ENCODE results near the gene IPO13.

The IPO13 gene

GRCh38 chr1:43946236-43947060 is at the start of gene IPO13:
IPO13 (plus strand) TSS chr1:43946950; CDS start chr1:43947601, 651 bp downstream.
- peak; percentile 97 for DNase-seq

DNA sequence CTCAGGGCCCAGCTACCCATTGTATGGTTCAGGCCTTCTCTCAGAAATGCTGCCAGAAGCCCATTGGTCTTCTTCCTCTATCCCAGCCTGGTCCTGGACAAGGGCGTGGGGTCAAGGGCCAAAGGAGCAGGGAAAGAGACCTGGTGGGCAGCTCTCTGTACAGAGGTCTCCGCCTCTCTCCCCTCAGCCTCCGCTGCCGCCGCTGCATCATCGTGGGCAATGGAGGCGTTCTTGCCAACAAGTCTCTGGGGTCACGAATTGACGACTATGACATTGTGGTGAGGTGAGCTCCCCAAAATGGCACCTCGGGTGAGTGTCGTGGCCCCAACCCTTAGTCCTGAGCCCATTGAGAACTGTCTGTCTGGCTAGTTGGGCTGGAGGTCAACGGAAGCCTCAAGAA is 47.8 kb upstream of the IPO13 start:
- no peak for DNase-seq

DNA sequence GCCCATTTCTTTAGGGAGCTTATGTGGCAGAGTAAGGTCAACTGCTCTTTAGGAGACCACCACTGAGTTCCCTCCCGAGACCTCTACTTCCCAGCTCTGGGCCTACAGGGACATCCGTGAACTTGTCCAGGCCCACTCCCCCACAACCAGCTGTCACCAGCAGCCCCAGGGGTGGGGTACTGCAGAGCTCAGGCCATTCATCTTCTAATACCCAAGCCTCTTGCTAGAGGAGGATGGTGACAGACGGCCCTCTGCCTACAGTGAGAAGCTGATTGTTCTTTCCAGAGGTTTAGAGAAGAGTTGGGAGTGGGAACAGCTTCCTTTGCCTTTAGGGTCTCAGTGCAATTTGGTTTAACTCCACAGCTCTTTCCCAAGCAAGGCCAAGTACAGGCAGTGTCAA is 46.4 kb upstream of the IPO13 start:
- no peak for DNase-seq

- no peak for DNase-seq
Measured at GRCh38 chr1:43901196-43901961, 45.4 kb upstream of the IPO13 start.

GRCh38 chr1:43902058-43902831 is 44.5 kb upstream of the IPO13 start:
- DNase-seq: no peak

DNA sequence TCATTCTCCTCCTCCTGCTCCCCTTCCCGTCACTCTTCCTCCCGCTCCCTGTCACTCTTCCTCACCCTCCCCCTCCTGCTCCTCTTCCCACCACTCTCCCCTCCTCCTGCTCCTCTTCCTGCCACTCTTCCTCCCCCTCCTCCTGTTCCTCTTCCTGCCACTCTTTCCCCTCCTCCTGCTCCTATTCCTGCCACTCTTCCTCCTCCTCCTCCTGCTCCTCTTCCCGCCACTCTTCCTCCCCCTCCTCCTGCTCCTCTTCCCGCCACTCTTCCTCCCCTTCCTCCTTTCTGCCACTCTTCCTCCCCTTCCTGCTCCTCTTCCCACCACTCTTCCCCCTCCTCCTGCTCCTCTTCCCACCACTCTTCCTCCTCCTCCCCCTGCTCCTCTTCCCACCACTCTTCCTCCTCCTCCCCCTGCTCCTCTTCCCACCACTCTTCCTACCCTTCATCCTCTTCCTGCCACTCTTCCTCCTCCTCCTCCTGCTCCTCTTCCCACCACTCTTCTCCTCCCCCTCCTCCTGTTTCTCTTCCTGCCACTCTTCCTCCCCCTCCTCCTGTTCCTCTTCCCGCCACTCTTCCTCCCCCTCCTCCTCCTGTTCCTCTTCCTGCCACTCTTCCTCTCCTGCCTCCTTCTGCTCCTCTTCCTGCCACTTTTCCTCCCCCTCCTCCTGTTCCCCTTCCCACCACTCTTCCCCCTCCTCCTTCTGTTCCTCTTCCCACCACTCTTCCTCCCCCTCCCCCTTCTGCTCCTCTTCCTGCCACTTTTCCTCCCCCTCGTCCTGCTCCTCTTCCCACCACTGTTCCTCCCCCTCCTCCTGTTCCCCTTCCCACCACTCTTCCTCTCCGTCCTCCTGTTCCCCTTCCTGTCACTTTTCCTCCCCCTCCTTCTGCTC is 41.8 kb upstream of the IPO13 start:
- no peak for DNase-seq

GRCh38 chr1:43908226-43908625 is 38.5 kb upstream of the IPO13 start:
- DNase-seq: no peak

DNA sequence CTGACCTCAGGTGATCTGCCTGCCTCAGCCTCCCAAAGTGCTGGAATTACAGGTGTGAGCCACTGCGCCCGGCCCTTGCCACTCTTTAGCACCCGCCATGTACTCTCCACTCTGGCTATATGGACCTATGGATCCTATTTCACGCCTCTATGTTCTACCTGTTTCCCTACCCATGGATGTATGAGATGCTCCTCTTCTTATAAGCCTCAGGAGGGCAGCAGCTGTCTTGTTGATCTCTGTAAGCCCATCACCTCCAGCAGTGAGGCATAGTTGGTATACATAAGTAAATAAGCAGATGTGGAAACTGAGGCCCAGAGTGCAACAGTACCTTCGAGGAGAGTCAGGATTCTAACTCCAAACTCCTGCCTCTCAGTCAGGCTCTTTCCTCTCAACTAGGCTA is 37.9 kb upstream of the IPO13 start:
- no peak for DNase-seq

DNA sequence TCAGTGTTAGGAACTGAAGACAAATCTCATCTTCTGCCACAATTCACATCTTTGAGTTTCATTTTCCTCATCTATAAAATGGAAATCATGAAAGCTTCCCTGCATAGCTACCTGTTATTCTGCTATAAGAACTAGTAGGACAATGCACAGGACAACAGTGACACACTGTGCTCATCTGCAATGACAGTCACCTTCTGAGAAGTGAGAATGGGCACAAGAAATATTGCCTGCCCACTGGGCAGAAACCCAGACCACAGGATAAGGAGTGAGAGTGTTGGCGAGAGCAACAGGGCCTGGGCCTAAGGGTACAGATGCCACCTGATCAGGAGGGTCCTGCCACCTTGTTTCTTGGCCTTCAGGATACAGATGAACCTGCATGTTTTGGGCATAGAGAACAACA is 36.4 kb upstream of the IPO13 start:
- no peak for DNase-seq

DNA sequence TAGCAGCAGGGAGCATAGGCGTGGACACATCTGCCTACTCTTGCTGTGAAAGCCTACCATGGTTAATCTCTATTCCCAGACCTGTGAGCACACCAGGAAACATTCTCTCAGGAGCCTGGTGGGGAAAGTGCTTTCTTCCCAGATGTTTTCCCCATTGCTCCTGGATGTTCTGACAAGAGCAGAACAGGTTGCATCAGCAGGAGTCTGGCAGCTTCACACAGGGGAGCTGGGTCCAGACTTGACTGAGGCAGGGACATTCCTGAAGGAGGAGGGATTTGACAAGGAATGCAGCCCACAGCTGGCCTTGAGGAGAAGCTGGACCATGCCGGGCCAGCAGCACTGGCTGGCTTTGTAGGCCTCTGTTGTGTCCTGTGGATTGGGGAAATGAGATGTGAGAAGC is 34.1 kb upstream of the IPO13 start:
- no peak for DNase-seq

DNA sequence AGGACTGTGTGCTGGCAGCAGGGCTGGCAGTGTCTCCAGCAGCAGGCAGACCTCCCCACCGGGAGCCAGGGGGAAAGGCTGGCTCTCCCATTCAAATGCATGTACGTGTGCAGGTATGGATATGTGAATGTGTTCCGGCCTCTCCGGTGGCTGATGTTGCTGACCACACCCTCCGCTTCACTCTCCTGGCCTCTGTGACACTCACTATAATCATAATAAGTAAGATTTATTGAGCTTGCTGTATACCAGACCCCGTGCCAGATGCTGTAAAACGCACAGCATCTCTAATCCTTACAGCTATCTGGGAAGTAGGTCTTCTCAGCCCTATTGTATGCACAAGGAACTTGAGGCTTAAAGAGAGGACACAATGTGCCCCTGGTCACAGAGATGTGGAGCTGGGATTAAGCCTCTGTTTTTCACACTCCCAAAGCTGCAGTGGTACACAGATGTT is 33.7 kb upstream of the IPO13 start:
- DNase-seq: no peak

- DNase-seq: no peak
Measured at GRCh38 chr1:43913666-43914360, 32.9 kb upstream of the IPO13 start.

- no peak for DNase-seq
Measured at GRCh38 chr1:43914576-43915525, 31.9 kb upstream of the IPO13 start.

DNA sequence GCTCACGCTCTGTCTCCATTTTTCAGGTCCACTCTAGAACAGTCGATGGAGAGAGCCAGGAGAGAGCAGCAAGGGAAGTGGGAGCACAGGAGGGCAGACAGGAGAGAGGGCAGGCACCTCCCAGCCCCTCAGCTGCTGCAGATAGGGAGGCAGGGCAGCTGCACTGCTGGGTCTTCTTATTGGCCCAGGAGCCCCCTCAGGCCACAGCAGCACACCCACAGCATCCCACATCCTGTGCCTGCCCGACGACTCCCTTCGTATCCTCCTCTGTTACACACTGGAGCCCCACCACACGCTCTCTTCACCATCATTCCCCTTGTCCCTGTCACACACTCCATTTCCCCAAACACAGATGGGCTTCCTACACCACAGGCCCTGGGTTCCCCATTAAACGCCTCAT is 26.8 kb upstream of the IPO13 start:
- no peak for DNase-seq

- no peak for DNase-seq
Measured at GRCh38 chr1:43921022-43921421, 25.7 kb upstream of the IPO13 start.

- DNase-seq: no peak
Measured at GRCh38 chr1:43924516-43924915, 22.2 kb upstream of the IPO13 start.

DNA sequence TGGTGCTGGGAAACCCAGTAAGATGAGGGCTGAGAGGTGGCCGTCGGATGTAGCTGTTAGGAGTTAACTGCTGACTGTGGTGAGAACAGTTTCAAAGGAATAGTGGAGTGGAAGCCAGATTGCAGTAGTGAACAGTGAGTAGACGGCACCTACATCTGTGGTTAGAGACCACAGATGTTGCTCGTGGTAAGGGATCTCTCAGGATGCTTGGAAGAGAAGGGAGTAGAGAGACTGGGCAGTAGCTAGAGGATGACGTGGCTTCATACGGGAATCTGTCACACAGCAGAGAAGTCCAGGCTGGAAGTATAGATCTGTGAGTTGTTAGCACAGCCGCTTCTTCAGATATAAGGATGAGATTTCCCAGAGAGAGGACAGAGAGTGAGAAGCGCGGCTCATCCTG is 20.9 kb upstream of the IPO13 start:
- DNase-seq: no peak

GRCh38 chr1:43930168-43930948 is 16.4 kb upstream of the IPO13 start:
- peak; percentile 51 for DNase-seq

DNA sequence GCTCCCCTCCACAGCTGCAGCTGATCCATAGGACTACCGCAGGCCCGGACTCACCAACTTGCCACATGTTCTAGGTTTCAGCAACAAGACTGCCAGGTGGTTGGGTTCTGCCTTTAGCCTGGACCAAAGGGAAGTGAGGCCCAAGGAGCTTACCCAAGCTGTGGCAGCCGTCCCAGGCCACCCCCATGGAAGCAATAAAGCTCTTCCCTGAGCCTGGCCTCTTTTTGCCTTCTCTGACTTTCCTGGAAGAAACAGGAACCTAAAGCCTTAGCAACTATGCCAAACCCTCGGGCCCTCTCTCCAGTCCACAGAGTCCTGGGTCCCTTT is 15.8 kb upstream of the IPO13 start:
- DNase-seq: no peak

All from activated CD4-positive, alpha-beta T cell treated with anti-CD3 and anti-CD28 coated beads for 48 hours (primary cell).